HepG2 (cell line): ENCODE results near the gene CSTPP1.

Source experiments
- BRCA1 ChIP-seq: sonication (generic); formaldehyde crosslinking; IDR thresholded peaks from 2 replicates; pipeline ENCODE4 v1.4.0; 2020; ENCODE audit warnings: missing genetic modification reagents
- CBX5 ChIP-seq: sonication (generic); formaldehyde crosslinking; IDR thresholded peaks from 2 replicates; pipeline ENCODE4 v1.4.0; 2020; ENCODE audit warnings: missing genetic modification reagents, borderline replicate concordance
- CEBPB ChIP-seq: IDR thresholded peaks from 2 replicates; pipeline ENCODE4 v1.6.1; 2011; ENCODE audit warnings: low read depth, low read length, improper control_type of control experiment, borderline replicate concordance
- CTCF ChIP-seq: sonication (generic); formaldehyde crosslinking; IDR thresholded peaks from 2 replicates; pipeline ENCODE4 v1.5.0; 2020; ENCODE audit warnings: mild to moderate bottlenecking, missing genetic modification reagents, moderate library complexity
- EZH2 ChIP-seq: conservative IDR thresholded peaks from 2 replicates; pipeline ENCODE4 v1.6.1; 2012; ENCODE audit warnings: mild to moderate bottlenecking, low read depth, low read length, moderate library complexity
- HCFC1 ChIP-seq: fragments of 150-350 bp; IDR thresholded peaks from 2 replicates; pipeline ENCODE4 v1.6.1; 2014; ENCODE audit warnings: low read depth, low read length
- RBM22 ChIP-seq: fragments of 200-400 bp; formaldehyde crosslinking; optimal IDR thresholded peaks from 2 replicates; pipeline ENCODE3; 2017; ENCODE audit warnings: mild to moderate bottlenecking, low read length, moderate library complexity
- SAP130 ChIP-seq: IDR thresholded peaks from 2 replicates; pipeline ENCODE4 v1.6.1; 2016; ENCODE audit warnings: low read depth
- SMARCC2 ChIP-seq: fragments of 450-650 bp; IDR thresholded peaks from 2 replicates; pipeline ENCODE4 v1.6.1; 2017; ENCODE audit warnings: antibody characterized with exemption, mild to moderate bottlenecking
- ZNF605 ChIP-seq: sonication (generic); formaldehyde crosslinking; IDR thresholded peaks from 2 replicates; pipeline ENCODE4 v1.8.0; 2022; ENCODE audit warnings: mild to moderate bottlenecking, missing genetic modification reagents
- TF ChIP-seq, protein P1 (sequence below): sonication (generic); formaldehyde crosslinking; IDR thresholded peaks from 2 replicates; pipeline ENCODE4 v1.5.1; 2020; ENCODE audit warnings: mild to moderate bottlenecking, missing genetic modification reagents, moderate library complexity
- TF ChIP-seq, protein P2 (sequence below): sonication (generic); formaldehyde crosslinking; IDR thresholded peaks from 2 replicates; pipeline ENCODE4 v1.8.1; 2023; ENCODE audit warnings: mild to moderate bottlenecking, missing genetic modification reagents, borderline replicate concordance

- TF ChIP-seq HCFC1 (no peak), CEBPB (no peak), SMARCC2 (no peak), CTCF (no peak), BRCA1 (CRISPR knock-in tag) (no peak), SAP130 (CRISPR knock-in tag) (no peak), CBX5 (CRISPR knock-in tag) (no peak), EZH2 (no peak), RBM22 (no peak), ZNF605 (CRISPR knock-in tag) (no peak)
- TF ChIP-seq, protein P1, sequence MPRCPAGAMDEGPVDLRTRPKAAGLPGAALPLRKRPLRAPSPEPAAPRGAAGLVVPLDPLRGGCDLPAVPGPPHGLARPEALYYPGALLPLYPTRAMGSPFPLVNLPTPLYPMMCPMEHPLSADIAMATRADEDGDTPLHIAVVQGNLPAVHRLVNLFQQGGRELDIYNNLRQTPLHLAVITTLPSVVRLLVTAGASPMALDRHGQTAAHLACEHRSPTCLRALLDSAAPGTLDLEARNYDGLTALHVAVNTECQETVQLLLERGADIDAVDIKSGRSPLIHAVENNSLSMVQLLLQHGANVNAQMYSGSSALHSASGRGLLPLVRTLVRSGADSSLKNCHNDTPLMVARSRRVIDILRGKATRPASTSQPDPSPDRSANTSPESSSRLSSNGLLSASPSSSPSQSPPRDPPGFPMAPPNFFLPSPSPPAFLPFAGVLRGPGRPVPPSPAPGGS (CRISPR knock-in tag) = no peak
- TF ChIP-seq, protein P2, sequence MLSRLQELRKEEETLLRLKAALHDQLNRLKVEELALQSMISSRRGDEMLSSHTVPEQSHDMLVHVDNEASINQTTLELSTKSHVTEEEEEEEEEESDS (CRISPR knock-in tag) = no peak
These were observed 21.7 kb upstream of the CSTPP1 start for GRCh38 chr11:46914910-46915309.
